Jurkat, Clone E6-1 (cell line): ENCODE measurements around the gene SYCN.

Experiments
- DNase-seq: peaks from one replicate; pipeline ENCODE4 v3.0.0-alpha.2; 2011; ENCODE audit warnings: low read depth, low spot score
- H3K4me3 ChIP-seq: 2 replicates; pipeline ENCODE4 v1.5.1; 2011; ENCODE audit warnings: mild to moderate bottlenecking, low read length, control low read depth, moderate library complexity

SYCN gene

GRCh38 chr19:39197808-39198207, 6.3 kb downstream of the SYCN start:
- no peak overlapping the region for H3K4me3 ChIP-seq
- no peak for DNase-seq

GRCh38 chr19:39196860-39197562, 7.1 kb downstream of the SYCN start, which contains the start of gene NCCRP1:
Gene NCCRP1, plus strand, starts transcription at chr19:39196964. Its CDS starts 19 bp downstream, at chr19:39196983.
- H3K4me3 ChIP-seq = no peak within 1 kb of the TSS
- DNase-seq = no peak

GRCh38 chr19:39196320-39196719, 7.7 kb downstream of the SYCN start:
- no peak overlapping the region for H3K4me3 ChIP-seq
- no peak for DNase-seq

- no peak for DNase-seq
- H3K4me3 ChIP-seq = no peak overlapping the region
Measured at GRCh38 chr19:39195755-39196154, 8.3 kb downstream of the SYCN start.

- H3K4me3 ChIP-seq = no peak overlapping the region
- no peak for DNase-seq
Measured at GRCh38 chr19:39194832-39195542, 9.1 kb downstream of the SYCN start.

GRCh38 chr19:39193803-39194202, 10.3 kb downstream of the SYCN start:
- no peak overlapping the region for H3K4me3 ChIP-seq
- DNase-seq = no peak

- no peak overlapping the region for H3K4me3 ChIP-seq
- DNase-seq = no peak
Measured at GRCh38 chr19:39192846-39193245, 11.2 kb downstream of the SYCN start.

- no peak overlapping the region for H3K4me3 ChIP-seq
- no peak for DNase-seq
Measured at GRCh38 chr19:39190768-39191167, 13.3 kb downstream of the SYCN start.

GRCh38 chr19:39188960-39189359, 15.1 kb downstream of the SYCN start:
- no peak overlapping the region for H3K4me3 ChIP-seq
- no peak for DNase-seq

GRCh38 chr19:39187552-39187943, 16.5 kb downstream of the SYCN start:
- no peak overlapping the region for H3K4me3 ChIP-seq
- no peak for DNase-seq

GRCh38 chr19:39186391-39186790, 17.7 kb downstream of the SYCN start:
- DNase-seq = no peak
- no peak overlapping the region for H3K4me3 ChIP-seq

- H3K4me3 ChIP-seq = no peak overlapping the region
- no peak for DNase-seq
Measured at GRCh38 chr19:39183104-39183503, 21.0 kb downstream of the SYCN start.

- no peak for DNase-seq
- no peak overlapping the region for H3K4me3 ChIP-seq
Measured at GRCh38 chr19:39182174-39182505, 21.9 kb downstream of the SYCN start.

- no peak for DNase-seq
- no peak overlapping the region for H3K4me3 ChIP-seq
Measured at GRCh38 chr19:39181500-39182173, 22.4 kb downstream of the SYCN start.

- no peak overlapping the region for H3K4me3 ChIP-seq
- DNase-seq = no peak
Measured at GRCh38 chr19:39180749-39181148, 23.3 kb downstream of the SYCN start.

- H3K4me3 ChIP-seq = no peak overlapping the region
- no peak for DNase-seq
Measured at GRCh38 chr19:39179754-39180153, 24.3 kb downstream of the SYCN start.

GRCh38 chr19:39178296-39179006, 25.6 kb downstream of the SYCN start:
- DNase-seq = no peak
- H3K4me3 ChIP-seq = no peak overlapping the region

GRCh38 chr19:39177736-39178135, 26.3 kb downstream of the SYCN start:
- no peak overlapping the region for H3K4me3 ChIP-seq
- DNase-seq = no peak

GRCh38 chr19:39177110-39177699, 26.9 kb downstream of the SYCN start:
- H3K4me3 ChIP-seq = no peak overlapping the region
- DNase-seq = no peak
